A549 (cell line): ENCODE measurements around the gene ADD2.

Experiments
- CEBPB ChIP-seq, 2 experiments: fragments of >200 bp in 1 of 2; sonication (Bioruptor Twin) in 1 of 2; formaldehyde crosslinking in 1 of 2; IDR thresholded peaks; 2 replicates each; pipeline ENCODE4 v1.6.1; 2012 to 2016
- GATA3 ChIP-seq: IDR thresholded peaks from 2 replicates; pipeline ENCODE4 v1.6.1; 2012; ENCODE audit warnings: borderline replicate concordance
- MAFK ChIP-seq: fragments of 450-650 bp; IDR thresholded peaks from 2 replicates; pipeline ENCODE4 v1.6.1; 2014; ENCODE audit not compliant: partially characterized antibody
- POLR2A ChIP-seq: IDR thresholded peaks from 2 replicates; pipeline ENCODE4 v1.6.1; 2012; ENCODE audit warnings: mild to moderate bottlenecking, low read length
- RCOR1 ChIP-seq: fragments of 150-350 bp; IDR thresholded peaks from 2 replicates; pipeline ENCODE4 v1.6.1; 2014; ENCODE audit warnings: antibody characterized with exemption, low read length, low read depth
- TF ChIP-seq, protein P1 (sequence below): fragments of >200 bp; sonication (Bioruptor Twin); formaldehyde crosslinking; IDR thresholded peaks from 3 replicates; pipeline ENCODE4 v1.5.1; 2016

DNA sequence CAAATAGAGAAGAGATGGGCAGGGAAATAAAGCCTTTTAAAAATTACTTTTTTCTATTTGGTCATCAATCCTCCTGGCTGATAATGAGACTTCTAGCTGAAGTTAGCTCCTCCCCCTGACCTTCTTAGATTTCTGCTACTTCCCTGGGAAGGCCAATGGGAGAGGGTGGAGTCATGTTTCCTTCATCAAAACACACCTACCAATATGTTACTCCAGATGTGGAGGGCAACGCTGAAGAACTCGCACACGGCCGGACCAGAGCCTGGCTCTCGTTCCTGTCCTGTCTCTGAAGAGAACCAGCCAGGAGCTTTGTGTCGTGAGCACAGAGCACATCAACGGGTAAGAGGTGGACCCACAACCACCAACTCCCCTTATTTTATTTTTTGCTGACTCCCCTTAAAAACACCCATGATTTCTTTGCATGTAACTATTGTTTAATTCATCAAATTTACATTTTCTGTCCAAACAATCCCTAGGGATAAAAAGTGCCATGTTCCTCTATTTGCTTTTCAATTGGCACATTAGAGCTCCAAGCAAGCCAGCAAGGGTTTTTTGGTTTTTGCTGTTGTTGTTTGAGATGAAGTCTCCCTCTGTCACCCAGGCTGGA lies 94.9 kb downstream of the ADD2 start:
- TF ChIP-seq, protein P1, sequence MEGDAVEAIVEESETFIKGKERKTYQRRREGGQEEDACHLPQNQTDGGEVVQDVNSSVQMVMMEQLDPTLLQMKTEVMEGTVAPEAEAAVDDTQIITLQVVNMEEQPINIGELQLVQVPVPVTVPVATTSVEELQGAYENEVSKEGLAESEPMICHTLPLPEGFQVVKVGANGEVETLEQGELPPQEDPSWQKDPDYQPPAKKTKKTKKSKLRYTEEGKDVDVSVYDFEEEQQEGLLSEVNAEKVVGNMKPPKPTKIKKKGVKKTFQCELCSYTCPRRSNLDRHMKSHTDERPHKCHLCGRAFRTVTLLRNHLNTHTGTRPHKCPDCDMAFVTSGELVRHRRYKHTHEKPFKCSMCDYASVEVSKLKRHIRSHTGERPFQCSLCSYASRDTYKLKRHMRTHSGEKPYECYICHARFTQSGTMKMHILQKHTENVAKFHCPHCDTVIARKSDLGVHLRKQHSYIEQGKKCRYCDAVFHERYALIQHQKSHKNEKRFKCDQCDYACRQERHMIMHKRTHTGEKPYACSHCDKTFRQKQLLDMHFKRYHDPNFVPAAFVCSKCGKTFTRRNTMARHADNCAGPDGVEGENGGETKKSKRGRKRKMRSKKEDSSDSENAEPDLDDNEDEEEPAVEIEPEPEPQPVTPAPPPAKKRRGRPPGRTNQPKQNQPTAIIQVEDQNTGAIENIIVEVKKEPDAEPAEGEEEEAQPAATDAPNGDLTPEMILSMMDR: no peak
- TF ChIP-seq RCOR1 (no peak), CEBPB (IDR thresholded peaks at IDR 0.05) (no peak), GATA3 (no peak), POLR2A (no peak), MAFK (peak; percentile 77)
